Measurements from ENCODE around the gene KRTAP6-3. TPM values are rescaled to one million over a fixed set of nuclear protein-coding genes. Genes with fewer than 3 reads are reported as not detected.

KRTAP6-3 gene
- total and polyA plus RNA-seq, 9 of the 15 experiments (the other 6 are each of a cell fraction or from before 2014, with no cell fraction given) = 0.23 TPM; not detected in 8

GRCh38 chr21:30615199-30615598 is 23.0 kb downstream of the KRTAP6-3 start (continued):
- TF ChIP-seq SNRNP70 (optimal IDR thresholded peaks at IDR 0.05; ENCODE audit: low read depth, low read length) (no peak), NELFE (IDR thresholded peaks at IDR 0.05; ENCODE audit: insufficient read depth, insufficient read length) (no peak), TAF7 (tag; IDR thresholded peaks at IDR 0.05) (no peak), MECOM (CRISPR knock-in tag; IDR thresholded peaks at IDR 0.05) (no peak), CGGBP1 (CRISPR knock-in tag; IDR thresholded peaks at IDR 0.05) (no peak), FOXA3 (CRISPR knock-in tag; conservative IDR thresholded peaks at IDR 0.05 in 1 of 2, IDR thresholded peaks at IDR 0.05 in 1 of 2) (no peak)

- Histone ChIP-seq H3K9me1 (ENCODE audit: control insufficient read depth, insufficient read depth, low read length) (no peaks in the 10 kb centered on the region), H3K4me2 (ENCODE audit: insufficient read depth, low read length) (no peak within 1 kb of the TSS), H2AFZ (ENCODE audit: low read depth, low read length) (no peak within 1 kb of the TSS), H3K4me3 (no peak within 1 kb of the TSS), H3K27ac (ENCODE audit: extremely low read depth, low read depth, low read length) (no peak within 1 kb of the TSS), H3K4me1 (replicated peaks in 1 of 2; ENCODE audit: control insufficient read depth in 2 of 2, insufficient read depth in 2 of 2, low read length in 2 of 2) (no peaks in the 10 kb centered on the region), H3K36me3 (ENCODE audit: control insufficient read depth, insufficient read depth, low read length) (no peaks in the 10 kb centered on the region), H4K20me1 (replicated peaks; ENCODE audit: control insufficient read depth, insufficient read depth, low read length) (no peaks in the 10 kb centered on the region), H3K9ac (ENCODE audit: insufficient read depth in 1 of 2, low read depth in 2 of 2, low read length in 2 of 2) (no peak within 1 kb of the TSS), H3K9me3 (replicated peaks; ENCODE audit: control insufficient read depth, insufficient read depth, low read depth, low read length) (peaks cover 5% of the 10 kb centered on the region; the same call in 1 of the 2 replicates), H3K79me2 (ENCODE audit: control insufficient read depth, insufficient read depth, low read length) (no peaks in the 10 kb centered on the region), H3K27me3 (ENCODE audit: control insufficient read depth in 2 of 2, insufficient read depth in 2 of 2, low read length in 2 of 2) (no peaks in the 10 kb centered on the region)
- ChIA-PET CTCF (ENCODE audit: low intra/inter-chr PET ratio) (no interaction called here), POLR2A (no interaction called here)
- ATAC-seq (no peak), DNase-seq (ENCODE audit: extremely low read depth in 1 of 4, low spot score in 3 of 4) (no peak), FAIRE-seq (no peak)
- TF ChIP-seq HMBOX1 (IDR thresholded peaks at IDR 0.05) = no peak
- TF ChIP-seq CBFA2T3 (IDR thresholded peaks at IDR 0.05) = no peak
- TF ChIP-seq ZBTB5 (IDR thresholded peaks at IDR 0.05) = no peak
- no peak for TF ChIP-seq NUFIP1 (IDR thresholded peaks at IDR 0.05; ENCODE audit: partially characterized antibody)
- no peak for TF ChIP-seq NR2C1 (IDR thresholded peaks at IDR 0.05)
- no peak for TF ChIP-seq NR2C1 (tag; IDR thresholded peaks at IDR 0.05)
- TF ChIP-seq DIDO1 (tag; IDR thresholded peaks at IDR 0.05; ENCODE audit: low read depth) = no peak
- TF ChIP-seq ID3 (CRISPR knock-in tag; IDR thresholded peaks at IDR 0.05) = no peak
- no peak for TF ChIP-seq ID3 (tag; IDR thresholded peaks at IDR 0.05)
- no peak for TF ChIP-seq MEF2A (IDR thresholded peaks at IDR 0.05; ENCODE audit: control insufficient read depth, low read depth, low read length)
- no peak for TF ChIP-seq KLF6 (CRISPR knock-in tag; IDR thresholded peaks at IDR 0.05; ENCODE audit: borderline replicate concordance)
- TF ChIP-seq ZKSCAN8 (CRISPR knock-in tag; IDR thresholded peaks at IDR 0.05) = no peak
- TF ChIP-seq NCOA2 (IDR thresholded peaks at IDR 0.05; ENCODE audit: partially characterized antibody in 2 of 2) = no peak
- no peak for TF ChIP-seq MCM5 (IDR thresholded peaks at IDR 0.05; ENCODE audit: low read depth)
- no peak for TF ChIP-seq CXXC5 (CRISPR knock-in tag; IDR thresholded peaks at IDR 0.05)
- in situ Hi-C loops (cut with MboI) = no loop called here
- no TSS peak for BruUV-seq (replicated peaks)
- intact Hi-C loops (cut with micrococcal nuclease) = no loop called here
- WGBS (ENCODE audit: insufficient coverage, low coverage, missing lambda C conversion rate) = 2% methylated on average over 2 of the region's 2 CpGs
Measured at GRCh38 chr21:30616125-30616524, 23.9 kb downstream of the KRTAP6-3 start, which contains the start of gene KRTAP20-1. Gene KRTAP20-1 (plus strand): TSS chr21:30616425. CDS start chr21:30616455, 30 bp downstream.
